ENCODE data around the gene ITSN2.
"Not testable (repeated sequence)": the region's sequence is repeated elsewhere in the genome, so short reads cannot be mapped to it uniquely, and the experiment has no call there.

Gene ITSN2

GRCh38 chr2:24360050-24360962 lies at the start of gene ITSN2:
Gene ITSN2 (minus strand): TSS chr2:24360536. CDS start chr2:24328082, 32,454 bp downstream.
- peak; percentile 83 for DNase-seq

DNA sequence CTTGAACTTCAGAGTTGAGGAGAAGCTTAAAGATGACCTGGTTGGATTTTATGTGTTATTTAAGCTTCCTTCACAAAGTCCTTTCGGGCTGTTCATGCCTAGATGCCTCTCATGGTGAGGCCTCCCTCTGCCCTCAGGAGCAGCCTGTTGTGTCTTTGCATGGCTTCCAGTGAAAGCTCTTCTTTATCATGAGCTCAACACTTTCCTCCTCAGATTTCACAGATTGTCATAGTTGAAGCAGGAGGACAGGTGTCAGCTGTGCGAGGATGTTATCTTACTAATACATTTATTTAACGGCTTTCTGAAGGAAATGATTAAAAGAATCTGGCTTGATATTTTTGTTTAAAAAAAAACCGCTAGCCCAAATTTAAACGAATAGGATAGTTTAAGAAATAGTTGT lies 48.8 kb upstream of the ITSN2 start:
- no peak for DNase-seq

- DNase-seq, result not testable (repeated sequence)
Observed at GRCh38 chr2:24408704-24409103, 48.4 kb upstream of the ITSN2 start.

DNA sequence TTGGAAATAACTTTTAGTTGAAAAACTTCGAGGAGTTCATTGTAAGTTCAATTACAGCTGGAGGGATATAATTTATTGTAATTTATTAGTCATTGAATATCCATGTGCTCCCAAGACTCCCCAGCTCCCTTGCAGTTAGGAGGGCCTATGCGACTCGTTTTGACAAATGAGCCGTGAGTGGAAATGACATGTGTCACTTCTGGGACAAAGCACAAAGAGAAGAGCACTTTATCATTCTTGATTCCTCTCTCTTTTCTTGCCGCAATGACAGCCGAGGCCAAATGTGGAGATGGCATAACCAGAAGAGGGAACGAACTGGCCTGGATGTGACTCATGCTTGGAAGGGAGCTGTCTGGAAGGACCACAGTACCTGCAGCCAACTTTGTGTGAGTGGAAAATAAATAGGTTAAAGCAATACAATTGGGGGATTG lies 44.2 kb upstream of the ITSN2 start:
- DNase-seq, result no peak

DNA sequence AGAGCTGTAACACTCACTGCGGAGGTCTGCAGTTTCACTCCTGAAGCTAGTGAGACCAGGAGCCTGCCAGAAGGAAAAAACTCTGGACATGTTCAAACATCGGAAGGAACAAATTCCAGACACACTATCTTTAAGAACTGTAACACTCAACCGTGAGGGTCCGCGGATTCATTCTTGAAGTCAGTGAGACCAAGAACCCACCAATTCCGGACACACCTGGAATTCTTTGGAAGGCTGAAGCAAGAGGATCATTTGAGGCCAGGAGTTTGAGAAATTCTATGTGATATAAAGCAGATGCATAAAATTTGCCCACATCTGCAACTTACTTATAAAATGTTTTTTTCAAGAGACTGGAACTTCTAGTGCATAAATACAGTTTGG lies 43.5 kb upstream of the ITSN2 start:
- no peak for DNase-seq

- DNase-seq, result no peak
Observed at GRCh38 chr2:24403168-24403831, 43.0 kb upstream of the ITSN2 start.

- no peak for DNase-seq
Observed at GRCh38 chr2:24402242-24403097, 42.1 kb upstream of the ITSN2 start.

DNA sequence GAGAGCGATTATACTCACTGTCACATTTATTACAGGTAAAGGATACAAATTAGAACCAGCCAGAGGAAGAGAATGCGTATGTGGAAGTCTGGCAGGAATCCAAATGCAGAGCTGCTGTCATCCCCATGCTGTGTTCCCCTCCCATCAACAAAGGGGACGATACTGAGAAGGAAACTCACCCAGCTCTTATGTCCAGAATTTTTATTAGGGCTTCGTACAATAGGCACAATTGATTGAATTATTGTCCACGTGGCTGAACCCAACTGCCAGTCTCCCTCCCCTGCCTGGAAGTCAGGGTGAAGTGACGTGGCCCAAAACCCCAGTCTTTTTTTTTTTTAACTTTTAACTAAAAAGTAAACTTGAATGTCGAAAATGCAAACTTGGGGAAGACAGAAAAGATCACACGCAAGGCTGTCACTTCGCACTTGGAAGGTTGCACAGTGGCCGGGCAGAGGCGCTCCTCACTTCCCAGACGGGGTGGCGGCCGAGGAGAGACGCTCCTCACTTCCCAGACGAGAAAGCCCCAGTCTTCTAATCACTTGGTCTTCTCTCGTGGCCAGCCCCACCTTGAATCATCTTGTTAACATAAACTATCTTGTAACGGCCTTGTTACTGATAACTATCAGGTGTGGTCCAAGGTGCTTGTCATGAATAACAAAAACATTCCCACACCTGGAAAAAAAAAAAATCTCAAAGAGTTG lies 40.0 kb upstream of the ITSN2 start:
- no peak for DNase-seq

DNA sequence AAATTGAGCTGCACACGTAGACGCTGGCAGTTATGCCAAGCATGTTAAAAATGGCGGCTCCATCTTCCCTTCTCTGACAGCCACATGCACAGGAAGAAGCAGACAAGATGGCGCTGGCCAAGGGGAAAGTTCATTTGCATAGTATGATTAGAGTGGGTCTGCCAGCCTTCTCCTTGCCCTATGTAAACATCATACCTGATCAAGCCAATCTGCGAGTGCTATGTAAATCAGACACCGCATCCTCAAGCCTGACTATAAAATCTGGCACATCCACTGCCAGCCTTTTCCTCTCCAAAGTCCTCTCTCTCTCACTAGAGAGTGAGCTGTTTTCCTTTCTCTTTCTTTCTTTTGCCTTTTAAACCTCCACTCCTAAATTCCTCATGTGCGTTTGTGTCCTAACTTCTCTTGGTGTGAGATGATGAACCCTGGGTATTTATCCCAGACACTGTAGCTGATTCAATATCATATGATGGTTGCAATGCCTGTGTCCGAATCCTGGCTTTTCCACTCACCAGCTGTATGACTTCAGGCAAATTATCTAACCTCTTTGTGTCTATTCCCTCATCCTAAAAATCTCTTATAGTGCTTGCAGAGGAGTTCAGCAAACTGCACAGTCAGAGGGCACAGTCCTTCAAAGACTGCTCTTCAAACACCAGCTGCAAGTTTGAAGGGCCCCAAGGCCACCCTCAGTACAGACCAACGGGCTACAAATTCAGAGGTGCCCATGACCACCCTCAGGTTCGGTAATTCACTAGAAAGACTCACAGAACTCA lies 39.3 kb upstream of the ITSN2 start:
- DNase-seq, result peak; percentile 45

GRCh38 chr2:24394998-24395397 lies 34.7 kb upstream of the ITSN2 start:
- DNase-seq, result no peak

GRCh38 chr2:24392542-24393059 lies 32.3 kb upstream of the ITSN2 start:
- DNase-seq, result no peak

- DNase-seq, result no peak
Observed at GRCh38 chr2:24385366-24385765, 25.0 kb upstream of the ITSN2 start.

GRCh38 chr2:24382363-24383073 lies 22.2 kb upstream of the ITSN2 start:
- DNase-seq, result peak; percentile 83

- DNase-seq, result no peak
Observed at GRCh38 chr2:24380820-24381219, 20.5 kb upstream of the ITSN2 start.

DNA sequence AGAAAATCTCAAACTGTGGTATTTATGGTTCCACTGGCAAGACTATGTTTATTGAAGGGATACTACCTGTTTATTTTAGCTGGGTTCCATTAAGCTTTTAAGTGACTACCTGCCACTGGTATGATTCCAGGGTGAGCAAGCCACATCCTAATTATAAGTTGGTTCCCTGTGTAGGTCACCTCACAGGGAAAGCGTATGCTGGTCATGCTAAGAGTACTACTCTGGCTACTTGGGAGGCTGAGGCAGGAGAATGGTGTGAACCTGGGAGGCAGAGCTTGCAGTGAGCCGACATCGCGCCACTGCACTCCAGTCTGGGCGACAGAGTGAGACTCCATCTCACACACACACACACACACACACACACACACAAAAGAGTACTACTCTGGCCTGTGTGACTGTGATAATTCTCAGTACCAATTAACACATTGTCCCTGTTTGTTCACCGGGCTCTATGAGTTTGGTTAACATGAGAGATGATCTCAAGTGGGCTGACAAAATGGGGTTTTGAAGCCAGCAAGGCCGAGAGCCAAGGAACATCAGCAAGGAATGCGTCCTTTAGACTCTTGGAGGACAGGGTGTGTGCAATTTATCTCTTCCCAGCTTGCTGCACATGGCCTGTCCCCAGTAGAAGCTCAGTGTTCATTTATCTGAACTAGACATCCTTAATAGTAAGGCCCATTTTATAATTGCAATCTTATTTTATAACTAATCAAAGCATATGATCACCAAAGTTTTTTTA lies 15.2 kb upstream of the ITSN2 start:
- no peak for DNase-seq

DNA sequence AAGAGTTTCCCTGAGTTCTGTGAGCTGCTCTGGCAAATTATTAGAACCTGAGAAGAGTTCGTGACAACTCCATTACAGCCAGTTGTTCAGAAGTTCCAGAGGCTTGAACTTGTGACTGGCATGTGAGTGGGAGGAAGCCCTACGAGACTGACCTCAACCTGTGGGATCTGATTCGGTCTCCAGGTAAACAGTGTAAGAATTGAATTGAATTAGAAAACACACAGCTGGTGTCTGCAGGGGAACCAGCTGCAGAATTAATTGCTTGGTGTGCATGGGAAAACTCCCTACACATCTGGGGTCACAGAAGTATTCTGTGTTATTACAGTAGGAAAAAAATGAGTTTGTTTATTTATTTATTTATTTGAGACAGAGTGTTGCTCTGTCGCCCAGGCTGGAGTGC lies 14.0 kb upstream of the ITSN2 start:
- no peak for DNase-seq

DNA sequence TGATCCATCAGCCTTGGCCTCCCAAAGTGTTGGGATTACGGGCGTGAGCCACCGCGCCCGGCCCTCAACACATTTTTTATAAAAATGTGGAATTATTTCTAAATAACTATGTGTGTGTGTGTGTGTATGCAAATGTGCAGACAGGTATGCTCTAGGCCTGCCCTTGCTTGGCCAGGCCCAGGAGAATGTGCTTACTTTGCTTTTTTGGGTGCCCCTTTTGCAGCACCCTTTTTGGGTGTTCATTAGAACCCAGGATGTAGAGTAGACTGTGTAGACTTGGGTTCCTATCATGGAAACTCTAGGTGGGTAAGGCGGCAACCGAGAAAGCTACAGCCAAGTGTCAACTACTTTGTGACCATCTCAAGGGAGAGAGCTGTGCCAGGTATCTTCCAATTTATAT lies 11.7 kb upstream of the ITSN2 start:
- no peak for DNase-seq

- DNase-seq, result no peak
Observed at GRCh38 chr2:24365826-24366225, 5.5 kb upstream of the ITSN2 start.

GRCh38 chr2:24365051-24365450 lies 4.7 kb upstream of the ITSN2 start:
- peak; percentile 23 for DNase-seq

- DNase-seq, result no peak
Observed at GRCh38 chr2:24363301-24363700, 3.0 kb upstream of the ITSN2 start.
